HFFc6 (cell line): Measurements from ENCODE around the gene CRTC1. TPM values are rescaled to one million over a fixed set of nuclear protein-coding genes. Genes with fewer than 3 reads are reported as not detected.

Source experiments
- DNase-seq: peaks from one replicate; pipeline ENCODE4 v3.0.0-alpha.2; 2018
- H3K27ac Mint-ChIP-seq: 2 replicates; pipeline ENCODE4 v1.8.0; 2020; ENCODE audit warnings: mild to moderate bottlenecking, mixed read lengths
- H3K27me3 Mint-ChIP-seq: 2 replicates; pipeline ENCODE4 v1.8.0; 2021; ENCODE audit warnings: mild to moderate bottlenecking, moderate library complexity, mixed read lengths; ENCODE audit not compliant: insufficient read depth
- H3K36me3 Mint-ChIP-seq: 2 replicates; pipeline ENCODE4 v1.8.0; 2021; ENCODE audit warnings: low read depth, mixed read lengths
- H3K4me1 Mint-ChIP-seq: 2 replicates; pipeline ENCODE4 v1.8.0; 2020; ENCODE audit warnings: low read depth, mixed read lengths
- H3K4me3 Mint-ChIP-seq: 2 replicates; pipeline ENCODE4 v1.8.0; 2020; ENCODE audit warnings: mild to moderate bottlenecking, moderate library complexity, mixed read lengths
- H3K9me3 Mint-ChIP-seq: 2 replicates; pipeline ENCODE4 v1.8.0; 2020; ENCODE audit warnings: mild to moderate bottlenecking, mixed read lengths
- CTCF ChIP-seq: fragments of 200-600 bp; sonication (generic); IDR thresholded peaks from 2 replicates; pipeline ENCODE4 v1.5.0; 2021; ENCODE audit warnings: antibody characterized with exemption, mild to moderate bottlenecking
- total RNA-seq, 6 experiments: library from RNA; stranded (reverse); fragmentation: NEBNext Ultra II Directional; extraction: Animal tissue kit (Norgen Biotek cat#: 25700); gene quantifications; 2 replicates in 1 of 6; 3 replicates in 5 of 6; pipeline ENCODE4 v1.2.3, GENCODE V29; 2021

CRTC1 gene
- total RNA-seq, 6 experiments from 2014 or later: 11.8 to 14.5 (median 13.4) TPM

DNA sequence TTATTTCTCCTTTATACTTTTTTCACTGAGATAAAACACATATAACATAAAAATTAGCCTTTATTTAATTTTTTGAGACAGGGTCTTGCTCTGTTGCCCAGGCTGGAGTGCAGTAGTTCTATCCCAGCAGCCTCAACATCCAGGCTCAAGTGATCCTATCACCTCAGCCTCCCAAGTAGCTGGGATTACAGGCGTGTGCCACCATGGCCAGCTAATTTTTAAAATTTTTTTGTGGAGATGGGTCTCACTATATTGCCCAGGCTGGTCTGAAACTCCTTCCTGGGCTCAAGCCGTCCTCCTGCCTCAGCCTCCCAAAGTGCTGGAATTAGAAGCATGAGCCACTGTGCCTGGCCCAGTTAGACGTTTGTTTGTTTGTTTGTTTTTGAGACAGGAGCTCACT is 28.4 kb downstream of the CRTC1 start:
- no peak overlapping the region for H3K4me3 Mint-ChIP-seq
- TF ChIP-seq CTCF: no peak
- H3K36me3 Mint-ChIP-seq: no peaks in the 10 kb centered on the region
- H3K27me3 Mint-ChIP-seq: no peaks in the 10 kb centered on the region; the same call in 1 of the 2 replicates
- no peak overlapping the region for H3K27ac Mint-ChIP-seq
- H3K9me3 Mint-ChIP-seq: no peaks in the 10 kb centered on the region
- no peaks in the 10 kb centered on the region for H3K4me1 Mint-ChIP-seq
- DNase-seq: no peak

DNA sequence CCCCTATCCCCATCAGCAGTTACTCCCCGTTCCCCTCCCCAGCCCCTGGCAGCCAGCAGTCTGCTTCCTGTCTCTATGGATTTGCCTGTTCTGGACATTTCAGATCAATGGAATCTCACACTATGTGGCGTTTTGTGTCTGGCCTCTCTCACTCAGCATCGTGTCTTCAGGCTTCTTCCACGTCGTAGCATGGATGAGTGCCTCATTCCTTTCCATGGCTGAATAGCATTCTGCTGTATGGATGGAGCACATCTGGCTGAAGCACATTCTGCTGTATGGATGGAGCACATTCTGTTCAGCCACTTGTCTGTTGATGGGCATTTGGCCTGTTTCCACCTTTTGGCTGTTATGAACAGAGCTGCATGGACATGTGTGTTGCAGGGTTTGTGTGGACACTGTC is 29.5 kb downstream of the CRTC1 start:
- Mint-ChIP-seq H3K27ac (no peak overlapping the region), H3K4me1 (no peaks in the 10 kb centered on the region), H3K4me3 (no peak overlapping the region), H3K9me3 (no peaks in the 10 kb centered on the region), H3K27me3 (no peaks in the 10 kb centered on the region; the same call in 1 of the 2 replicates), H3K36me3 (no peaks in the 10 kb centered on the region)
- no peak for TF ChIP-seq CTCF
- no peak for DNase-seq

- H3K27me3 Mint-ChIP-seq: no peaks in the 10 kb centered on the region; the same call in 1 of the 2 replicates
- H3K4me3 Mint-ChIP-seq: no peak overlapping the region
- DNase-seq: no peak
- no peak overlapping the region for H3K27ac Mint-ChIP-seq
- no peaks in the 10 kb centered on the region for H3K9me3 Mint-ChIP-seq
- H3K36me3 Mint-ChIP-seq: no peaks in the 10 kb centered on the region
- no peak for TF ChIP-seq CTCF
- no peaks in the 10 kb centered on the region for H3K4me1 Mint-ChIP-seq
These were observed 30.2 kb downstream of the CRTC1 start for GRCh38 chr19:18713550-18714117.

DNA sequence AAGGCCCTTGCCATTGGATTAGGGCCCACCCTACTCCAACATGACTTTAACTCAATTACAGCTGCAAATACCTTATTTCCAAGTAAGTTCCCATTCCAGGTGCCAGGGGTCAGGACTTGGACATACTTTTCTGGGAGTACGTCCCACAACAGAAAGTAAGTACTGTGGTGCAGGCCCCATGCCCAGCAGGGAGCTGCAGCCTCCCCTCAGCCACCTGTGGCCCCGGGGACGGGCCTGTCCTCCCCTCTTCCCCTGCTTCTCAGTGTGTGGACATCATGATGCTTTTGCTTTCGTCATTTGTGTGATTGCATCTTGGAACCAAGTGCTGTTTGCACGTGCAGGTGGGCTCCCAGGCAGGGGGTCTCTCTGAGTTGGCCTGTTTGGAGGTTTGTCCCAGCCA is 31.9 kb downstream of the CRTC1 start:
- H3K9me3 Mint-ChIP-seq: no peaks in the 10 kb centered on the region
- H3K4me3 Mint-ChIP-seq: no peak overlapping the region
- no peak overlapping the region for H3K27ac Mint-ChIP-seq
- H3K36me3 Mint-ChIP-seq: no peaks in the 10 kb centered on the region
- no peaks in the 10 kb centered on the region; the same call in 1 of the 2 replicates for H3K27me3 Mint-ChIP-seq
- no peaks in the 10 kb centered on the region for H3K4me1 Mint-ChIP-seq
- no peak for DNase-seq
- TF ChIP-seq CTCF: no peak

DNA sequence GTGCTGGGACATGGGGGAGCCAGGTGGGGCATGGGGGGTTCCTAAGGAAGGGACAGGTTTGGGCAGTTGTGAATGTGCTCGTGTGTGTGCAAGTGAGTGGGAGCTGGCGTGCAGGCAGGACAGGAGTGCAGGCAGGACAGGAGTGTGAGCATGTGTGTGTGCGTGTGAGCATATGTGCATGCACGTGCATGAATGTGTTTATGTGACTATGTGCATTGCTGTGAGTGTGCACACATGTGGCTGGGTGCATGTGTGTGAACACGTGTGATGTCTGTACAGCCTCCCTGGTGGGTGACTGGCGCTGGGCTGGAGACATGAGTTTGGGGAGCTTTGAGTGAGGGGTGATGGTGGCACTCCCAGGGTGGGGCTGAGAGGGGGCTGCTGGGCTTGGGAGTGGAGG is 33.4 kb downstream of the CRTC1 start:
- Mint-ChIP-seq H3K4me1 (no peaks in the 10 kb centered on the region), H3K36me3 (no peaks in the 10 kb centered on the region), H3K9me3 (no peaks in the 10 kb centered on the region), H3K27ac (no peak overlapping the region), H3K4me3 (no peak overlapping the region), H3K27me3 (no peaks in the 10 kb centered on the region; the same call in 1 of the 2 replicates)
- TF ChIP-seq CTCF: no peak
- DNase-seq: no peak
